Bronchial epithelial cell (primary cell): ENCODE data around the gene KCTD16. TPM values are rescaled to one million over a fixed set of nuclear protein-coding genes. Genes with fewer than 3 reads are reported as not detected.

ENCODE experiments used
- DNase-seq: peaks from one replicate; pipeline ENCODE4 v3.0.0-alpha.2; 2010; ENCODE audit warnings: low read depth
- FAIRE-seq: peaks from 2 replicates; lab custom pipeline; 2011; peaks lifted over from hg19 to GRCh38; lab: Jason Lieb, UNC
- H3K27me3 ChIP-seq: 2 replicates; pipeline ENCODE4 v1.5.1; 2011; ENCODE audit warnings: low read length; ENCODE audit not compliant: control insufficient read depth, insufficient read depth
- H3K36me3 ChIP-seq: 2 replicates; pipeline ENCODE4 v1.5.1; 2011; ENCODE audit warnings: low read length; ENCODE audit not compliant: control insufficient read depth, insufficient read depth
- H3K4me3 ChIP-seq: 2 replicates; pipeline ENCODE4 v1.5.1; 2011; ENCODE audit warnings: mild to moderate bottlenecking, low read depth, low read length, control low read depth
- CTCF ChIP-seq: IDR thresholded peaks from 2 replicates; pipeline ENCODE4 v1.5.1; 2011; ENCODE audit warnings: mild to moderate bottlenecking, moderate library complexity, low read length, control low read depth, inconsistent platforms; ENCODE audit not compliant: insufficient read depth, severe bottlenecking
- total RNA-seq: library from RNA; depleted of rRNA; stranded (reverse); fragments of >200 nt; gene quantifications from 2 replicates; pipeline ENCODE4 v1.2.1, GENCODE V29; 2014

The KCTD16 gene
- under 0.01 and 0.13 TPM in 2 replicates for total RNA-seq

- H3K27me3 ChIP-seq, result no peaks in the 10 kb centered on the region
- no peak for TF ChIP-seq CTCF
- DNase-seq (peak; percentile 98), FAIRE-seq (peak; percentile 96)
- peak within 1 kb of the TSS; percentile 68 for H3K4me3 ChIP-seq
- H3K36me3 ChIP-seq, result peaks cover 1% of the 10 kb centered on the region
Observed at GRCh38 chr5:144170276-144171024, at the start of gene KCTD16, which contains the start of gene YIPF5. Gene KCTD16 (plus strand): TSS chr5:144170873. Gene YIPF5 (minus strand): TSS chr5:144170659. CDS start chr5:144169955, 704 bp downstream.

GRCh38 chr5:144121577-144121976 is 49.1 kb upstream of the KCTD16 start:
- no peak for TF ChIP-seq CTCF
- H3K4me3 ChIP-seq, result no peak overlapping the region
- FAIRE-seq (no peak), DNase-seq (peak; percentile 22)
- no peaks in the 10 kb centered on the region for H3K36me3 ChIP-seq
- H3K27me3 ChIP-seq, result no peaks in the 10 kb centered on the region

- H3K36me3 ChIP-seq, result no peaks in the 10 kb centered on the region
- H3K27me3 ChIP-seq, result no peaks in the 10 kb centered on the region
- TF ChIP-seq CTCF, result no peak
- DNase-seq, result no peak
- H3K4me3 ChIP-seq, result no peak overlapping the region
- FAIRE-seq, result no peak
Observed at GRCh38 chr5:144122081-144122480, 48.6 kb upstream of the KCTD16 start.

GRCh38 chr5:144122641-144123040 is 48.0 kb upstream of the KCTD16 start:
- H3K27me3 ChIP-seq, result no peaks in the 10 kb centered on the region
- FAIRE-seq (no peak), DNase-seq (no peak)
- H3K36me3 ChIP-seq, result no peaks in the 10 kb centered on the region
- TF ChIP-seq CTCF, result no peak
- H3K4me3 ChIP-seq, result no peak overlapping the region

GRCh38 chr5:144125163-144125726 is 45.4 kb upstream of the KCTD16 start:
- TF ChIP-seq CTCF, result no peak
- Histone ChIP-seq H3K27me3 (no peaks in the 10 kb centered on the region), H3K36me3 (no peaks in the 10 kb centered on the region), H3K4me3 (no peak overlapping the region)
- FAIRE-seq, result no peak
- peak; percentile 32 for DNase-seq

- no peak for TF ChIP-seq CTCF
- DNase-seq (no peak), FAIRE-seq (no peak)
- Histone ChIP-seq H3K27me3 (no peaks in the 10 kb centered on the region), H3K4me3 (no peak overlapping the region), H3K36me3 (no peaks in the 10 kb centered on the region)
Observed at GRCh38 chr5:144126707-144127106, 44.0 kb upstream of the KCTD16 start.
